Lung (tissue), 12 donors: ENCODE results near the gene LIPC. TPM values are rescaled to one million over a fixed set of nuclear protein-coding genes. Genes with fewer than 3 reads are reported as not detected.

ENCODE experiments used
- ATAC-seq: fragments of 200-7000 bp; cut with Tn5 transposase; one replicate; pipeline ENCODE4 v1.9.1; 2020; ENCODE audit warnings: moderate number of reproducible peaks; ENCODE audit not compliant: insufficient read depth, low FRiP score
- DNase-seq, 3 donors: peaks; one replicate each; pipeline ENCODE4 v3.0.0-alpha.2; 2013 to 2017
- H3K27ac ChIP-seq, 2 donors: one replicate each; pipeline ENCODE4 v1.5.1; 2013; ENCODE audit warnings: mild to moderate bottlenecking in 2 of 2, moderate library complexity in 2 of 2, control low read depth in 1 of 2, inconsistent platforms in 1 of 2, low read depth in 1 of 2, low read length in 1 of 2
- H3K27me3 ChIP-seq, 3 donors: one replicate each; pipeline ENCODE4 v1.5.1; 2013; ENCODE audit warnings: low read length in 2 of 3; ENCODE audit not compliant: control insufficient read depth in 3 of 3, insufficient read depth in 3 of 3
- H3K36me3 ChIP-seq, 4 donors: one replicate each; pipeline ENCODE4 v1.5.1; 2013; ENCODE audit warnings: low read length in 4 of 4, mild to moderate bottlenecking in 1 of 4, moderate library complexity in 1 of 4; ENCODE audit not compliant: control insufficient read depth in 4 of 4, insufficient read depth in 4 of 4
- H3K4me1 ChIP-seq, 5 donors: one replicate each; pipeline ENCODE4 v1.5.1; 2013; ENCODE audit warnings: low read length in 5 of 5, mild to moderate bottlenecking in 2 of 5, moderate library complexity in 1 of 5; ENCODE audit not compliant: control insufficient read depth in 5 of 5, insufficient read depth in 5 of 5
- H3K4me3 ChIP-seq: one replicate; pipeline ENCODE4 v1.5.1; 2013; ENCODE audit warnings: mild to moderate bottlenecking, control low read depth, moderate library complexity
- H3K9ac ChIP-seq, 2 donors: one replicate each; pipeline ENCODE4 v1.5.1; 2013; ENCODE audit warnings: low read length in 2 of 2, control low read depth in 1 of 2; ENCODE audit not compliant: insufficient read depth in 1 of 2
- H3K9me3 ChIP-seq, 4 donors: one replicate each; pipeline ENCODE4 v1.5.1; 2013; ENCODE audit warnings: low read length in 3 of 4, mild to moderate bottlenecking in 1 of 4, moderate library complexity in 1 of 4; ENCODE audit not compliant: control insufficient read depth in 4 of 4, insufficient read depth in 3 of 4
- WGBS, 2 donors: extraction: QIAGEN DNeasy Blood & Tissue Kit; methylation state at CpG; one replicate each; pipeline ENCODE4 v1.1.7; 2013; 5-methylcytosine and 5-hydroxymethylcytosine counted together
- polyA plus RNA-seq, 2 donors: library from polyadenylated mRNA; stranded (reverse); fragments of 200-250 nt; gene quantifications; one replicate each; pipeline ENCODE4 v1.2.1, GENCODE V29; 2013
- total RNA-seq, 2 donors: library from RNA; depleted of rRNA in 1 of 2; stranded (reverse); fragments of >200 nt in 1 of 2; gene quantifications; one replicate each; pipeline ENCODE4 v1.2.1, GENCODE V29; 2014 to 2021
- TF ChIP-seq, protein P1 (sequence below): IDR thresholded peaks from 2 replicates; pipeline ENCODE4 v1.5.1; 2012; ENCODE audit warnings: mild to moderate bottlenecking; ENCODE audit errors: control extremely low read depth, extremely low read depth
- donor health status: control.
- donor health status: control.
- donor health status: Bipolar disorder and iron deficiency.
- donor health status: healthy.
- donor health status: DM: yes; HTN: yes; CAD: no.

LIPC gene
- total and polyA plus RNA-seq, 4 donors: 0.20 to 0.57 (median 0.40) TPM

- ATAC-seq (no peak), DNase-seq (no peak)
- Histone ChIP-seq H3K9ac (no peak overlapping the region), H3K4me3 (no peak overlapping the region), H3K4me1 (no peaks in the 10 kb centered on the region), H3K27me3 (no peaks in the 10 kb centered on the region), H3K36me3 (no peaks in the 10 kb centered on the region), H3K9me3 (no peaks in the 10 kb centered on the region), H3K27ac (no peak overlapping the region)
- WGBS, 2 donors: 0 to 67% methylated on average over 1 of the region's 1 CpG
- TF ChIP-seq, protein P1, sequence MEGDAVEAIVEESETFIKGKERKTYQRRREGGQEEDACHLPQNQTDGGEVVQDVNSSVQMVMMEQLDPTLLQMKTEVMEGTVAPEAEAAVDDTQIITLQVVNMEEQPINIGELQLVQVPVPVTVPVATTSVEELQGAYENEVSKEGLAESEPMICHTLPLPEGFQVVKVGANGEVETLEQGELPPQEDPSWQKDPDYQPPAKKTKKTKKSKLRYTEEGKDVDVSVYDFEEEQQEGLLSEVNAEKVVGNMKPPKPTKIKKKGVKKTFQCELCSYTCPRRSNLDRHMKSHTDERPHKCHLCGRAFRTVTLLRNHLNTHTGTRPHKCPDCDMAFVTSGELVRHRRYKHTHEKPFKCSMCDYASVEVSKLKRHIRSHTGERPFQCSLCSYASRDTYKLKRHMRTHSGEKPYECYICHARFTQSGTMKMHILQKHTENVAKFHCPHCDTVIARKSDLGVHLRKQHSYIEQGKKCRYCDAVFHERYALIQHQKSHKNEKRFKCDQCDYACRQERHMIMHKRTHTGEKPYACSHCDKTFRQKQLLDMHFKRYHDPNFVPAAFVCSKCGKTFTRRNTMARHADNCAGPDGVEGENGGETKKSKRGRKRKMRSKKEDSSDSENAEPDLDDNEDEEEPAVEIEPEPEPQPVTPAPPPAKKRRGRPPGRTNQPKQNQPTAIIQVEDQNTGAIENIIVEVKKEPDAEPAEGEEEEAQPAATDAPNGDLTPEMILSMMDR: no peak
Observed at GRCh38 chr15:58561321-58561720, 129.5 kb downstream of the LIPC start.

- Histone ChIP-seq H3K9me3 (no peaks in the 10 kb centered on the region), H3K4me1 (no peaks in the 10 kb centered on the region), H3K27ac (no peak overlapping the region), H3K9ac (no peak overlapping the region), H3K27me3 (no peaks in the 10 kb centered on the region), H3K4me3 (no peak overlapping the region), H3K36me3 (no peaks in the 10 kb centered on the region)
- no peak for ATAC-seq
- TF ChIP-seq, protein P1: no peak
- no peak for DNase-seq
- 81 to 86% methylated on average over 3 of the region's 3 CpGs for WGBS, 2 donors
Observed at GRCh38 chr15:58562135-58562534, 130.3 kb downstream of the LIPC start.

GRCh38 chr15:58564981-58565380 lies 133.2 kb downstream of the LIPC start:
- TF ChIP-seq, protein P1: no peak
- DNase-seq: no peak
- 79 to 80% methylated on average over 6 of the region's 6 CpGs for WGBS, 2 donors

DNA sequence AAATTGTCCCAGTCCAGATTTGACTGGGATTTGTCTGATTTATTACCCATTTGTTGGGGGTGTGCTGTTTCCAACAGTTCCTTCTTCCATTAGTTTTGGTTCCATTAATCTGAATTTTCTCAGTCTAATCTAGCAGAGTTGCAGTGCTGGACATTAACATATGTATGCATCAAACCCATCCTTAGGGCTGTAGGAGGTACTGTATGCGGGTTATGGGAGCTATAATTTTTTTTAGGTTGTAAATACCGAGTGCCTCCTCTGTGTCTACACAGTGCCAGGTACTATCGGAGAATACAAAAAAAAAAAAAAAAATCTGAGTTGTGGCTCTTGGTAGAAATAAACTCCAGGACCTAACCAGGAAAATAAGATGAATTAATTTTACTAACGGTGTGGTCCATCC lies 133.8 kb downstream of the LIPC start:
- H3K36me3 ChIP-seq: no peaks in the 10 kb centered on the region
- no peak for ATAC-seq
- H3K9me3 ChIP-seq: peaks cover 0 to 2% (median 0%) of the 10 kb centered on the region in 4 donors
- H3K27ac ChIP-seq: no peak overlapping the region
- H3K4me1 ChIP-seq: peaks cover 0 to 5% (median 0%) of the 10 kb centered on the region in 5 donors
- H3K9ac ChIP-seq: no peak overlapping the region
- H3K27me3 ChIP-seq: no peaks in the 10 kb centered on the region
- WGBS, 2 donors: 72 to 73% methylated on average over 4 of the region's 4 CpGs
- no peak overlapping the region for H3K4me3 ChIP-seq
- TF ChIP-seq, protein P1: no peak
- no peak for DNase-seq

More at GRCh38 chr15:58564981-58565380, 133.2 kb downstream of the LIPC start:
- H3K9me3 ChIP-seq: peaks cover 0 to 2% (median 0%) of the 10 kb centered on the region in 4 donors
- H3K27ac ChIP-seq: no peak overlapping the region
- peaks cover 0 to 5% (median 0%) of the 10 kb centered on the region in 5 donors for H3K4me1 ChIP-seq
- no peak overlapping the region for H3K9ac ChIP-seq
- H3K36me3 ChIP-seq: no peaks in the 10 kb centered on the region
- no peak overlapping the region for H3K4me3 ChIP-seq
- H3K27me3 ChIP-seq: no peaks in the 10 kb centered on the region
- no peak for ATAC-seq
